GOT3 (cell line): ENCODE data around the gene SCUBE3.

Experiments
- DNase-seq: peaks from one replicate; lab custom pipeline; 2025; ENCODE audit warnings: mixed read lengths; lab: John Stamatoyannopoulos, UW

The SCUBE3 gene

GRCh38 chr6:35181933-35182612, 31.7 kb upstream of the SCUBE3 start:
- peak; percentile 78 for DNase-seq

- DNase-seq: no peak
Measured at GRCh38 chr6:35183281-35183680, 30.5 kb upstream of the SCUBE3 start.

- no peak for DNase-seq
Measured at GRCh38 chr6:35183935-35184334, 29.8 kb upstream of the SCUBE3 start.

- DNase-seq: no peak
Measured at GRCh38 chr6:35184580-35185301, 29.0 kb upstream of the SCUBE3 start.

GRCh38 chr6:35185302-35185681, 28.5 kb upstream of the SCUBE3 start:
- no peak for DNase-seq

GRCh38 chr6:35185971-35186370, 27.8 kb upstream of the SCUBE3 start:
- no peak for DNase-seq

- DNase-seq: no peak
Measured at GRCh38 chr6:35186571-35186970, 27.2 kb upstream of the SCUBE3 start.

- no peak for DNase-seq
Measured at GRCh38 chr6:35188886-35189285, 24.9 kb upstream of the SCUBE3 start.

GRCh38 chr6:35190306-35190705, 23.4 kb upstream of the SCUBE3 start:
- no peak for DNase-seq

- no peak for DNase-seq
Measured at GRCh38 chr6:35191889-35192288, 21.9 kb upstream of the SCUBE3 start.

GRCh38 chr6:35192301-35192860, 21.4 kb upstream of the SCUBE3 start:
- DNase-seq: no peak

GRCh38 chr6:35194390-35194789, 19.4 kb upstream of the SCUBE3 start:
- DNase-seq: no peak

GRCh38 chr6:35195120-35195780, 18.5 kb upstream of the SCUBE3 start:
- DNase-seq: no peak

- no peak for DNase-seq
Measured at GRCh38 chr6:35197196-35197595, 16.6 kb upstream of the SCUBE3 start.

- DNase-seq: no peak
Measured at GRCh38 chr6:35199866-35200265, 13.9 kb upstream of the SCUBE3 start.

- no peak for DNase-seq
Measured at GRCh38 chr6:35202066-35202546, 11.7 kb upstream of the SCUBE3 start.

GRCh38 chr6:35203152-35203670, 10.5 kb upstream of the SCUBE3 start:
- no peak for DNase-seq

GRCh38 chr6:35203680-35204079, 10.1 kb upstream of the SCUBE3 start:
- DNase-seq: no peak

- no peak for DNase-seq
Measured at GRCh38 chr6:35206346-35206745, 7.4 kb upstream of the SCUBE3 start.

GRCh38 chr6:35208419-35208818, 5.3 kb upstream of the SCUBE3 start:
- no peak for DNase-seq

GRCh38 chr6:35209081-35209480, 4.7 kb upstream of the SCUBE3 start:
- DNase-seq: no peak

GRCh38 chr6:35209622-35210247, 4.0 kb upstream of the SCUBE3 start:
- no peak for DNase-seq
